ENCODE data around the gene CHST2.
A peak's percentile ranks its signal among the peaks of the same experiment; 100 is the strongest.
"Not testable (repeated sequence)": the region's sequence is repeated elsewhere in the genome, so short reads cannot be mapped to it uniquely, and the experiment has no call there.

The CHST2 gene

GRCh38 chr3:143158014-143158988 lies 38.7 kb downstream of the CHST2 start:
- no peak for TF ChIP-seq CTCF (conservative IDR thresholded peaks at IDR 0.05; ENCODE audit: low read depth, low read length)
- peak; percentile 39 for DNase-seq (ENCODE audit: low read depth)
- no peak overlapping the region for H3K4me3 ChIP-seq (ENCODE audit: low read depth, low read length)

GRCh38 chr3:143160437-143160836 lies 40.9 kb downstream of the CHST2 start:
- peak; percentile 47 for DNase-seq (ENCODE audit: low read depth)

GRCh38 chr3:143163562-143164100 lies 44.1 kb downstream of the CHST2 start:
- TF ChIP-seq CTCF (conservative IDR thresholded peaks at IDR 0.05; ENCODE audit: low read depth, low read length) = no peak
- DNase-seq (ENCODE audit: low read depth) = no peak

More at GRCh38 chr3:143160437-143160836, 40.9 kb downstream of the CHST2 start:
- TF ChIP-seq CTCF (conservative IDR thresholded peaks at IDR 0.05; ENCODE audit: low read depth, low read length) = no peak
- H3K4me3 ChIP-seq (ENCODE audit: low read depth, low read length) = no peak overlapping the region

GRCh38 chr3:143165211-143165610 lies 45.6 kb downstream of the CHST2 start:
- TF ChIP-seq CTCF (conservative IDR thresholded peaks at IDR 0.05; ENCODE audit: low read depth, low read length) = no peak
- H3K4me3 ChIP-seq (ENCODE audit: low read depth, low read length) = no peak overlapping the region
- no peak for DNase-seq (ENCODE audit: low read depth)

More at GRCh38 chr3:143163562-143164100, 44.1 kb downstream of the CHST2 start:
- H3K4me3 ChIP-seq (ENCODE audit: low read depth, low read length) = no peak overlapping the region

- not testable (repeated sequence) for H3K4me3 ChIP-seq (ENCODE audit: low read depth, low read length)
- peak; percentile 84 for DNase-seq (ENCODE audit: low read depth)
Measured at GRCh38 chr3:143165612-143166285, 46.2 kb downstream of the CHST2 start.

- no peak for TF ChIP-seq CTCF (conservative IDR thresholded peaks at IDR 0.05; ENCODE audit: low read depth, low read length)
- DNase-seq (ENCODE audit: low read depth) = peak; percentile 35
- H3K4me3 ChIP-seq (ENCODE audit: low read depth, low read length) = no peak overlapping the region
Measured at GRCh38 chr3:143166376-143166775, 46.8 kb downstream of the CHST2 start.

Data from choroid plexus epithelial cell (primary cell).